ENCODE results near the gene MYO9B.

The MYO9B gene

GRCh38 chr19:17243211-17243829 is 167.7 kb downstream of the MYO9B start:
- no peak for DNase-seq (ENCODE audit: low spot score)

DNA sequence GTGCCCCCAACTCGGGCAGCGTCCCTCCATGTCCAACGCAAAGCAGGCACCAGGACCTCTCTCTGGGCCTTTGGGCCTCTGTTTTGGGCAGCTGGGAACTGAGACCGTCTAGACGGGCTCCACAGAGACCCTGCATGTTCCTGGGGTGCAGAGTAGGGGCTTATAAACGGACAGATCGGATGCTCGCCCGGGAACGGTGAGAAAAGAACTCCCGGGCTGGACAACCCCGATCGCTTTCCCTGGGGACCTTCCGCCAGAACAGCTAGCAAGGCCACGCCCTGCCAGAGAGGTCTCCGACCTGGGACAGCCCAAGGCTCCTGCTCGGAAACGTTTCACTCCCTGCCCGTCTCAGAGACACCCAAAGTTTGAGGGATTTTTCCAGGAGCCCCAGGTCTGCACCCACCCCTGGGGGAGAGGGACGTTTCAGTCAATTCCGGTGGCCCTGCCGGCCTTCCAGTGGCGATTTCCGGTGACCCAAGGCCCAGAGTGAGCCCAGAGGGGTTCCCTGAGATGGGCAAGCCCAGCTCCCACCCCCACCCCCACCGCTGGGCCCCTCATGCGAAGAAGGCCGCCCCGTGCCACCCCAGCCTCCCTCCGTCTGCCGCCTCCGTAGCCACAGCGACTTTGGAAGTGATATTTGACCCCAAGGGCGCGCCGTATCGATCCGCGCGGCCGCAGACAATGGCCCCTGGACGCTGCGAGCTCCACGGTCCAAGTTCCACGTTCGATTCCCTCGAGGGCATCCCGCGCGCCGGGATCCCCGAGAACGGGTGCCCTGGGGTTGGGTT is 168.4 kb downstream of the MYO9B start:
- no peak for DNase-seq (ENCODE audit: low spot score)

DNA sequence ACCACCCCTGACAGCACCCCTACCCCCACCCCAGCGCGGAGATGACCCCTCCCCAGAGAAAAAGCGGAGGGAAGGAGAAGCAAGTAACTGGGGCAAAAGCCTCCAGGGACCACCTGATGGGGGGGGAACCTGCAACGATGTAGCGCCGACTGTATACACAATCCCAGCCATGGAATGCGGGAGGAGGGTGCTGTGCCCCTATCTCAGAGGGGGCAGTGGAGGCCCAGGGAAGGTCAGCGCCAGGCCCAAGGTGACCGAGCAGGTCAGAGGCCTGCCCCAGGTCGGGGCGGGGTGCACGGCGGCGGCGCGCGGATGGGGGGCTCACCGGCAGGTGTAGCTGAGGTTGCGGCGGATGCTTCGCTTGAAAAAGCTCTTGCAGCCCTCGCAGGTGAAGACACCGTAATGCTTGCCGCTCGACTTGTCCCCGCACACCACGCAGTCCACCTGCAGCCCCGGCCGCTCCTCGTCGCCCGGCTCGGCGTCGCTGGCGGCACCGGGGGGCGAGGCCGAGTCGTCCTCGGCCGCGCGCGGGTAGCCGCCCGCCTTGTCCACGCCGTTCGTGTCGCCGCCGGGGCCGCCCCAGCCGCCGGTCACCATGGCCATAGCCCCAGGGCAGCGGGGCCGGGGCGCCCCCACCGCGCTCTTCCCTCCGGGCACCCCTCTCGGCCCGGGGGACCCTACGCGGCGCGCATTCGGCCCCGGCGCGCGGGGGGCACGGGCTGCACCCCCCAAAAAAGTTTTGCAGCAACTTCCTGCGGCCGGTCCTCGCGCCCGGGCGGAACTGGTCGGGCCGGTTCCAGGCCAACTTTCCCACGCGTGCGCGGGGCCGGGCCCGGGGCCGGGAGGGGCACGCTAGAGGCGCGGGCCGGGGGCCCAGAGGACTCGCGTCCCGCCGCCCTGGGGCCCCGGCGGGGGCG is 169.3 kb downstream of the MYO9B start:
- no peak for DNase-seq (ENCODE audit: low spot score)

DNA sequence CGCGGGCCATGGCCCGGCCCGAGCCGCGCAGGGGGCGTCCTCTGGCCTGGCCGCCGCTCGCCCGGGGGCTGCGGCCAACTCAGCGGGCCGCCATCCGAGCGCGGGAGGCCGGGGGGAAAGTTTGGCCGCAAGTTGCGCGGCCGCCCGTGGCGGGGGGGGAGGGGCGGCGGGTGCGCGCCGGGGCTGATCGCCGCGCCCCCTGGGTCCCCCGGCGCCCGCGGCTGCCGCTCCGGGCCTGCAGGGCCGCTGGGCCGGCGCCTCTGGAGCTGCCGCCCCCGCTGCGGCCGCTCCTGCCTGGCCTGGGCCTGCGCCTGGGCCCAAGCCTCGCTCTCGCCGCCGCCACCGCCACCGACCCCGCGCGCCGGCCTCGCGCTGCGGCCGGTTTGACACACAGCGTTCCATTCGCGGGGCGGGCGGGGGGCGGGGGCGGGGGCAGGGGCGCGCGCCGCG is 170.0 kb downstream of the MYO9B start, which contains the start of gene NR2F6:
NR2F6 (minus strand) TSS at position 385 of the 450 bp plus-strand sequence. CDS start 699 bp downstream, outside the sequence.
- DNase-seq (ENCODE audit: low spot score), result no peak

- no peak for DNase-seq (ENCODE audit: low spot score)
Observed at GRCh38 chr19:17246681-17247425, 171.3 kb downstream of the MYO9B start.

- no peak for DNase-seq (ENCODE audit: low spot score)
Observed at GRCh38 chr19:17248011-17248776, 172.6 kb downstream of the MYO9B start.

DNA sequence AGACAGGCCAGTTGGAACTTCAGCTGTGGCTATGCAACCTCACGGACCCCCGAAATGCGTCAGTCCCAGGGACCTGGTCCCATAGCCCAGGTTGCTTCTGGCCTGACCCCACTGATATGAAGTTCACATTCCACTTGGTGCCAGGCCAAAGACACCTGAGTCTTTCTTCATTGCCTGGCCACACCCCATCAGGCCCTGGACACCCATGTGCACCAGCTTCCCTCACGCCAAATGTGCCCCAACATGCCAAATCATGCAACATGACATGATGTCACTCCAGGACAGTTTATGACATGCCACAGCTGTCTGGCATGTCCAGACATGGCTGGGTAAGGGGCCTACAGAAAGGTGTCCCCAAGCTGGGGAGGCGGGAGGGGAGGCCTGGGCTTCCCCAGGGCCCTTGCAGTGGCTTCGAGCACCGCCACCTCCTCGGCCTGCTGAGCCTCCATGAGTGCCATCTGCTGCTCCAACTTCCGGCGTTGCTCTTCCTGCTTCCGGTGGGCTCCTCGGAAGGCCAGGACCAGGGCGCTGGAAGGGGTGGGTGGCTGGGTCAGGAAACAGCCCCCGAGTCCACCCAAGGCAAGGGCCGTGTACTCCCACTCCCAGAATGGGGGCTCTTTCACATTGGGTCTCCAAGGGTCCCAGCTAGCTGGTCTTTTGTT is 174.4 kb downstream of the MYO9B start:
- no peak for DNase-seq (ENCODE audit: low spot score)

DNA sequence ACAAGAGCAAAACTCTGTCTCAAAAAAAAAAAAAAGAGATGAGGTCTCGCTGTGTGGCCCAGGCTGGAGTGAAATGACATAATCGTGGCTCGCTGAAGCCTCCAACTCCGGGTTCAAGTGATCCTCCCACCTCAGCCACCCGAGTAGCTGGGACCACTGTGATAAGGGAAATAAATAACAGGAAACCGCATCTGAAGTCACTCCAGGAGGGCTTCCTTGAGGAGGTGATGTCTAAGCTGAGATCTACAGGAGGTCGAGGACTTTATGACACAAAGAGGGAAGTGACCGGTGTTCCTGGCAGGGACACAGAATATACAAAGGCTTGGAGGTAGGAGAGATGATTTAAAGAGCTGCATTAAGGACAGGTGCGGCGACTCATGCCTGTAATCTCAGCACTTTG is 179.1 kb downstream of the MYO9B start:
- DNase-seq (ENCODE audit: low spot score), result no peak

DNA sequence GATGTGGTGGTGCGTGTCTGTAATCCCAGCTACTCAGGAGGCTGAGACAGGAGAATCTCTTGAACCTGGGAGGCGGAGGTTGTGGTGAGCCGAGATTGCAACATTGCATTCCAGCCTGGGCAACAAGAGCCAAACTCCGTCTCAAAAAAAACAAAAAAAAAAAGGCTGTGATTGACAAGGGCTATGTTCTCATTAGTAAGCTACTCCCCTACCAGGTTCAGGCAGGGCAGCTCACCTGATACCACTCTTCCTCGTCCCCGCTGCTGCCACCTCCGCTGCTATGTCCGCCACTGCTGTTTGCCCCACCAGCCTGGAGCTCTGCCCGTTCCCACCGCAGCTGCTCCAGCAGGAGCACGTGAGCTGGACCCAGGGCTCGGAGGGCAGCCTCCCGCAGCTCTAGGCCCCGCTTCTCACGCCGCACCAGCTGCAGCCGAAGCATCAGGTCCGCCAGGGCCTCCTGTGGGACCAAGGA is 179.6 kb downstream of the MYO9B start:
- no peak for DNase-seq (ENCODE audit: low spot score)

- no peak for DNase-seq (ENCODE audit: low spot score)
Observed at GRCh38 chr19:17256130-17256529, 180.6 kb downstream of the MYO9B start.

- no peak for DNase-seq (ENCODE audit: low spot score)
Observed at GRCh38 chr19:17259118-17259780, 183.7 kb downstream of the MYO9B start.

DNA sequence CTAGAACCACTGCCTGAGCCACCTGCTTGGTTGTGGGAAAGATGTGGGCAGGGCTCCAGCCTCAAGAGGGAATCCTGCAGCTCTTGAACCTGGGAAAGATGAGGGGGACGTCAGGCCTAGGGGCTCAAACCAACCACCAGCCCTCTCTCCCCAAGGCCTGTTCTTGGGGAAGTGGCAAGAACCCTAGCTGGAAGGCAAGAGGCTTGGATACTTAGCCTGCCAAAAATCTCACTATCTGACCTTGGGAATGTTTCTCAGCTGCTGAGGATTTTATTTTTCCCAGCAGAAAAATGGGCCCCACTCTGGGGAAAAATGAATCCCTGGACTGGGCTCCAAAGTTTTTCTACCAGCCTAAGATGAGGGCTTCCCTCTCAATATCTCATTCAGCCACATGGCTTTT is 184.4 kb downstream of the MYO9B start:
- no peak for DNase-seq (ENCODE audit: low spot score)

DNA sequence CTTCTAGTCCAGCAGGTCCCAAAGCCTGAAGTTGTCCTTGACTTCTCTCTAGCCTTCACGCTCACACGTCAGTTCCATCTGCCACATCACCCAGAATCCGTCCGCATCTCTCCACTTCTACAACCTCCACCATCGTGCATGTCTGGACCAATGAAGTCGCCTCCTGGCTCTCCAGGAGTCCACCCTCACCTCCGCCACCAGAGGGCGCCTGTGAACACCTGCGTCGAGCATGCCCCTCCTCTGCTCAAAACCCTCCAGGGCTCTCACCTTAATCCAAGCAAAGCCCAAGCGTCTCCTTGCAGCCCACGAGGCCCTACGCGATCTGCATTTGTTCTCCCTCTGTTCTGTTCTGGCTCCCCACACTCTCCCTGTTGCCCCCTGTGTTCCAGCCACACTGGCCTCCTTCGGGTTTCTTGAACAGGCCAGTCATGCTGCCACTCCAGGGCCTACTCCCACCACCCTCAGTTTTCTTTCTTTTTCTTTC is 185.3 kb downstream of the MYO9B start:
- peak; percentile 52 for DNase-seq (ENCODE audit: low spot score)

GRCh38 chr19:17262557-17262956 is 187.0 kb downstream of the MYO9B start:
- no peak for DNase-seq (ENCODE audit: low spot score)
